H1 (cell line): ENCODE results near the gene ALOX5. TPM values are rescaled to one million over a fixed set of nuclear protein-coding genes. Genes with fewer than 3 reads are reported as not detected.

Experiments used
- CTCF ChIA-PET: fragments of 300-600 bp; sonication (Branson Sonifier 250); formaldehyde crosslinking; loops from one replicate; lab custom pipeline; 2021; ENCODE audit not compliant: partially characterized antibody; lab: Charles Lee
- POLR2A ChIA-PET: fragments of 300-600 bp; sonication (Branson Sonifier 250); formaldehyde crosslinking; loops from one replicate; lab custom pipeline; 2021; ENCODE audit warnings: inconsistent platforms; ENCODE audit not compliant: partially characterized antibody; lab: Charles Lee
- DNase-seq, 2 experiments: peaks; one replicate each; pipeline versions ENCODE4 v3.0.0 to v3.0.0-alpha.2; 2010 to 2022; ENCODE audit warnings: low spot score in 2 of 2, low read depth in 1 of 2, mixed read lengths in 1 of 2
- FAIRE-seq: peaks from 2 replicates; lab custom pipeline; 2011; peaks lifted over from hg19 to GRCh38; lab: Jason Lieb, UNC
- H2AFZ ChIP-seq: 2 replicates; pipeline ENCODE4 v1.8.1; 2012; ENCODE audit warnings: low read length, inconsistent platforms
- H2AK5ac ChIP-seq: 2 replicates; pipeline ENCODE4 v1.6.1; 2013; ENCODE audit warnings: low read depth, low read length
- H2BK120ac ChIP-seq: replicated peaks from 2 replicates; pipeline ENCODE3; 2013; ENCODE audit warnings: low read depth, low read length, inconsistent platforms
- H2BK12ac ChIP-seq: 2 replicates; pipeline ENCODE4 v1.6.1; 2013; ENCODE audit warnings: low read depth, low read length
- H2BK15ac ChIP-seq: 2 replicates; pipeline ENCODE4 v1.6.1; 2013; ENCODE audit warnings: low read length
- H2BK20ac ChIP-seq: 2 replicates; pipeline ENCODE4 v1.6.1; 2013; ENCODE audit warnings: low read length
- H2BK5ac ChIP-seq: 2 replicates; pipeline ENCODE4 v1.6.1; 2013; ENCODE audit warnings: low read depth, low read length
- H3K14ac ChIP-seq: 2 replicates; pipeline ENCODE4 v1.6.1; 2013; ENCODE audit warnings: inconsistent platforms; ENCODE audit not compliant: insufficient read length
- H3K18ac ChIP-seq: 2 replicates; pipeline ENCODE4 v1.6.1; 2013; ENCODE audit warnings: low read length; ENCODE audit errors: extremely low read depth
- H3K23ac ChIP-seq: 2 replicates; pipeline ENCODE4 v1.6.1; 2013; ENCODE audit warnings: inconsistent platforms; ENCODE audit not compliant: insufficient read length
- H3K23me2 ChIP-seq: 2 replicates; pipeline ENCODE4 v1.6.1; 2013; ENCODE audit warnings: low read depth, low read length
- H3K27ac ChIP-seq: 2 replicates; pipeline ENCODE4 v1.6.1; 2011; ENCODE audit warnings: low read depth, low read length, inconsistent platforms
- H3K27me3 ChIP-seq, 4 experiments: replicated peaks in 1 of 4; 1 replicate in 1 of 4; 2 replicates in 3 of 4; pipeline versions ENCODE4 v1.6.1 to v1.8.1; 2011 to 2013; ENCODE audit warnings: low read length in 3 of 4, mild to moderate bottlenecking in 3 of 4, inconsistent platforms in 2 of 4, mixed read lengths in 2 of 4, moderate library complexity in 1 of 4; ENCODE audit not compliant: control insufficient read depth in 3 of 4, insufficient read depth in 3 of 4; ENCODE audit errors: extremely low read depth in 1 of 4
- H3K36me3 ChIP-seq, 4 experiments: 2 replicates each; pipeline versions ENCODE4 v1.6.1 to v1.8.1; 2011 to 2013; ENCODE audit warnings: mild to moderate bottlenecking in 4 of 4, low read length in 3 of 4, moderate library complexity in 2 of 4, control low read depth in 1 of 4, inconsistent platforms in 1 of 4; ENCODE audit not compliant: insufficient read depth in 4 of 4, control insufficient read depth in 2 of 4
- H3K4ac ChIP-seq: replicated peaks from 2 replicates; pipeline ENCODE3; 2013; ENCODE audit warnings: low read length, low read depth, mixed read lengths, inconsistent platforms; ENCODE audit not compliant: insufficient read length
- H3K4me1 ChIP-seq, 4 experiments: replicated peaks in 1 of 4; 1 replicate in 1 of 4; 2 replicates in 3 of 4; pipeline versions ENCODE4 v1.6.1 to v1.8.1; 2011 to 2013; ENCODE audit warnings: low read length in 3 of 4, inconsistent platforms in 2 of 4, mixed read lengths in 1 of 4; ENCODE audit not compliant: insufficient read depth in 4 of 4, control insufficient read depth in 3 of 4
- H3K4me2 ChIP-seq, 2 experiments: 2 replicates each; pipeline versions ENCODE4 v1.6.1 to v1.8.1; 2011 to 2013; ENCODE audit warnings: low read depth in 2 of 2, low read length in 2 of 2, control low read depth in 1 of 2, inconsistent platforms in 1 of 2, mild to moderate bottlenecking in 1 of 2; ENCODE audit not compliant: insufficient read depth in 1 of 2
- H3K4me3 ChIP-seq, 4 experiments: fragments of 200-600, 300-600 bp in 1 of 4; sonication (generic), shearing (Covaris generic), sonication (Bioruptor Twin) in 1 of 4; 2 replicates each; pipeline versions ENCODE4 v1.5.1 to v1.8.1; 2011 to 2016; ENCODE audit warnings: low read length in 4 of 4, low read depth in 3 of 4, control low read depth in 2 of 4, inconsistent platforms in 2 of 4, mild to moderate bottlenecking in 2 of 4, mixed read lengths in 1 of 4, moderate library complexity in 1 of 4; ENCODE audit not compliant: insufficient read depth in 2 of 4; ENCODE audit errors: extremely low read depth in 1 of 4
- H3K56ac ChIP-seq: replicated peaks from 2 replicates; pipeline ENCODE3; 2013; ENCODE audit warnings: low read depth, mild to moderate bottlenecking, mixed read lengths, low read length, inconsistent platforms; ENCODE audit not compliant: insufficient read length
- H3K79me1 ChIP-seq: 2 replicates; pipeline ENCODE4 v1.6.1; 2013; ENCODE audit warnings: low read depth, low read length, control low read depth
- H3K79me2 ChIP-seq, 2 experiments: 2 replicates each; pipeline versions ENCODE4 v1.6.1 to v1.8.1; 2012 to 2013; ENCODE audit warnings: low read length in 2 of 2, mild to moderate bottlenecking in 2 of 2, inconsistent platforms in 1 of 2; ENCODE audit not compliant: insufficient read depth in 2 of 2, control insufficient read depth in 1 of 2
- H3K9ac ChIP-seq, 4 experiments: replicated peaks in 1 of 4; 1 replicate in 1 of 4; 2 replicates in 3 of 4; pipeline versions ENCODE4 v1.6.1 to v1.8.1; 2011 to 2013; ENCODE audit warnings: low read depth in 3 of 4, low read length in 3 of 4, control low read depth in 2 of 4, mild to moderate bottlenecking in 2 of 4, moderate library complexity in 2 of 4, inconsistent platforms in 1 of 4; ENCODE audit errors: extremely low read depth in 1 of 4
- H3K9me3 ChIP-seq, 2 experiments: 2 replicates each; pipeline versions ENCODE4 v1.6.1 to v1.8.1; 2012 to 2013; ENCODE audit warnings: mild to moderate bottlenecking in 2 of 2, moderate library complexity in 2 of 2, control low read depth in 1 of 2, inconsistent platforms in 1 of 2, low read depth in 1 of 2, low read length in 1 of 2, mixed read lengths in 1 of 2; ENCODE audit not compliant: insufficient read depth in 2 of 2
- H4K20me1 ChIP-seq, 2 experiments: replicated peaks in 1 of 2; 2 replicates each; pipeline versions ENCODE3 to v1.8.1; 2011 to 2013; ENCODE audit warnings: inconsistent platforms in 2 of 2, low read length in 2 of 2, mild to moderate bottlenecking in 1 of 2; ENCODE audit not compliant: insufficient read depth in 2 of 2, control insufficient read depth in 1 of 2
- H4K5ac ChIP-seq: 2 replicates; pipeline ENCODE4 v1.6.1; 2013; ENCODE audit warnings: low read length, low read depth, mixed read lengths, inconsistent platforms; ENCODE audit not compliant: insufficient read length
- H4K8ac ChIP-seq: 2 replicates; pipeline ENCODE4 v1.8.0; 2013; ENCODE audit warnings: mild to moderate bottlenecking, moderate library complexity, low read length, inconsistent platforms; ENCODE audit not compliant: insufficient read depth; ENCODE audit errors: extremely low read depth
- H4K91ac ChIP-seq: replicated peaks from 2 replicates; pipeline ENCODE3; 2013; ENCODE audit warnings: low read length, mixed read lengths, inconsistent platforms; ENCODE audit not compliant: insufficient read length
- ATF3 ChIP-seq: IDR thresholded peaks from 2 replicates; pipeline ENCODE4 v1.6.1; 2011; ENCODE audit warnings: low read depth, mild to moderate bottlenecking, low read length; ENCODE audit not compliant: insufficient read depth
- CBX5 ChIP-seq: fragments of 300-800, 300-1000 bp; sonication (generic); IDR thresholded peaks from 2 replicates; pipeline ENCODE4 v1.7.1; 2016; ENCODE audit warnings: antibody characterized with exemption, low read length, low read depth
- EZH2 ChIP-seq: fragments of 200-600 bp; sonication (generic); IDR thresholded peaks from 2 replicates; pipeline ENCODE4 v1.7.1; 2012; ENCODE audit warnings: low read depth, mild to moderate bottlenecking, moderate library complexity, low read length, inconsistent platforms; ENCODE audit not compliant: severe bottlenecking
- HDAC2 ChIP-seq, 2 experiments: fragments of 300-600 bp in 1 of 2; sonication (generic) in 1 of 2; IDR thresholded peaks; 2 replicates each; pipeline ENCODE4 v1.6.1; 2011 to 2012; ENCODE audit warnings: low read depth in 2 of 2, low read length in 2 of 2, mild to moderate bottlenecking in 2 of 2, moderate library complexity in 2 of 2, borderline replicate concordance in 1 of 2, inconsistent platforms in 1 of 2
- JUN ChIP-seq: IDR thresholded peaks from 2 replicates; pipeline ENCODE4 v1.6.1; 2011; ENCODE audit warnings: low read depth, mild to moderate bottlenecking, improper control_type of control experiment, low read length
- SP1 ChIP-seq: IDR thresholded peaks from 2 replicates; pipeline ENCODE4 v1.6.1; 2011; ENCODE audit warnings: low read depth, low read length
- SUZ12 ChIP-seq: fragments of 200-600 bp; sonication (generic); IDR thresholded peaks from 2 replicates; pipeline ENCODE4 v1.6.1; 2012; ENCODE audit warnings: mild to moderate bottlenecking, inconsistent platforms, low read length, moderate library complexity, mixed read lengths
- TAF1 ChIP-seq: IDR thresholded peaks from 2 replicates; pipeline ENCODE4 v1.6.1; 2011; ENCODE audit warnings: mild to moderate bottlenecking, low read depth, low read length
- TEAD4 ChIP-seq: IDR thresholded peaks from 2 replicates; pipeline ENCODE4 v1.6.1; 2012; ENCODE audit warnings: low read depth, low read length, inconsistent platforms, mixed read lengths
- WGBS, 2 experiments: shearing (Covaris generic) in 1 of 2; methylation state at CpG; one replicate each; pipeline versions ENCODE4 v1.1.6 to v1.1.7; 2013 to 2015; ENCODE audit warnings: low lambda C conversion rate in 2 of 2, mixed read lengths in 2 of 2, inconsistent platforms in 1 of 2, low coverage in 1 of 2, missing lambda C conversion rate in 1 of 2; ENCODE audit not compliant: insufficient replicate concordance in 2 of 2, insufficient coverage in 1 of 2, insufficient read length in 1 of 2; ENCODE audit errors: extremely low coverage in 1 of 2, missing lambda C conversion rate in 1 of 2; 5-methylcytosine and 5-hydroxymethylcytosine counted together
- polyA plus RNA-seq, 7 experiments: library from polyadenylated mRNA; depleted of rRNA in 3 of 7; stranded (reverse) in 5 of 7; unstranded in 2 of 7; fragments of >200 nt in 5 of 7; fragments of 200-250 nt in 2 of 7; gene quantifications; 1 replicate in 5 of 7; 2 replicates in 1 of 7; 4 replicates in 1 of 7; pipeline versions ENCODE4 v1.2.1 to v1.2.3, GENCODE V29; 2011 to 2013; ENCODE audit warnings: missing spikeins in 2 of 7, mixed read lengths in 2 of 7
- total RNA-seq: library from RNA; stranded (reverse); fragmentation: NEBNext Ultra II Directional; extraction: Animal tissue kit (Norgen Biotek cat#: 25700); gene quantifications from 2 replicates; pipeline ENCODE4 v1.2.1, GENCODE V29; 2021
- TF ChIP-seq, protein P1 (sequence below): IDR thresholded peaks from 2 replicates; pipeline ENCODE4 v1.6.1; 2012; ENCODE audit warnings: low read length, inconsistent platforms

The ALOX5 gene
- total and polyA plus RNA-seq, 2 of the 8 experiments (the other 6 are each of a cell fraction or from before 2014, with no cell fraction given): 1.6 to 3.8 TPM

- Histone ChIP-seq H4K91ac (no peak overlapping the region), H2BK12ac (no peak overlapping the region), H2BK20ac (no peak overlapping the region), H4K8ac (no peak overlapping the region), H3K4ac (no peak overlapping the region), H4K5ac (no peak overlapping the region), H3K27me3 (no peaks in the 10 kb centered on the region), H3K4me2 (no peak overlapping the region), H2BK15ac (no peak overlapping the region), H3K79me2 (no peaks in the 10 kb centered on the region), H3K9ac (no peak overlapping the region), H2AK5ac (no peak overlapping the region), H2AFZ (no peak overlapping the region), H3K27ac (no peak overlapping the region), H3K4me1 (0 out of 7 replicates have a peak, but pooled peaks cover 0 to 2% (median 0%) of the 10 kb centered on the region in 4 experiments), H2BK120ac (no peak overlapping the region), H3K14ac (no peak overlapping the region), H3K18ac (no peak overlapping the region), H4K20me1 (no peaks in the 10 kb centered on the region), H3K23me2 (no peaks in the 10 kb centered on the region), H3K23ac (no peak overlapping the region), H2BK5ac (no peak overlapping the region), H3K9me3 (no peaks in the 10 kb centered on the region), H3K79me1 (no peaks in the 10 kb centered on the region), H3K36me3 (no peaks in the 10 kb centered on the region; a peak in 1 of 8 replicates), H3K56ac (no peak overlapping the region), H3K4me3 (no peak overlapping the region)
- DNase-seq: no peak
- ChIA-PET CTCF (interaction anchor here (4.1 kb wide), 1 partner anchor 10 kb away, joined by 30 read pairs; no protein-coding TSS in a partner anchor), POLR2A (no interaction called here)
- 84% methylated on average over 3 of the region's 3 CpGs; no CpG with 5 or more reads in 1 of the 2 experiments for WGBS, 2 experiments
- FAIRE-seq: no peak
- TF ChIP-seq HDAC2 (IDR thresholded peaks at IDR 0.05; ENCODE audit: borderline replicate concordance in 1 of 2, low read depth in 2 of 2, low read length in 2 of 2) (no peak), CBX5 (no peak), TEAD4 (no peak), ATF3 (no peak), JUN (no peak), SUZ12 (no peak), TAF1 (no peak), SP1 (no peak), EZH2 (no peak)
- TF ChIP-seq, protein P1, sequence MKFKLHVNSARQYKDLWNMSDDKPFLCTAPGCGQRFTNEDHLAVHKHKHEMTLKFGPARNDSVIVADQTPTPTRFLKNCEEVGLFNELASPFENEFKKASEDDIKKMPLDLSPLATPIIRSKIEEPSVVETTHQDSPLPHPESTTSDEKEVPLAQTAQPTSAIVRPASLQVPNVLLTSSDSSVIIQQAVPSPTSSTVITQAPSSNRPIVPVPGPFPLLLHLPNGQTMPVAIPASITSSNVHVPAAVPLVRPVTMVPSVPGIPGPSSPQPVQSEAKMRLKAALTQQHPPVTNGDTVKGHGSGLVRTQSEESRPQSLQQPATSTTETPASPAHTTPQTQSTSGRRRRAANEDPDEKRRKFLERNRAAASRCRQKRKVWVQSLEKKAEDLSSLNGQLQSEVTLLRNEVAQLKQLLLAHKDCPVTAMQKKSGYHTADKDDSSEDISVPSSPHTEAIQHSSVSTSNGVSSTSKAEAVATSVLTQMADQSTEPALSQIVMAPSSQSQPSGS: no peak
These were observed 80.8 kb downstream of the ALOX5 start for GRCh38 chr10:45454859-45455258.
